H9 (cell line): ENCODE measurements around the gene TBC1D22A. TPM values are rescaled to one million over a fixed set of nuclear protein-coding genes. Genes with fewer than 3 reads are reported as not detected.
A peak's percentile ranks its signal among the peaks of the same experiment; 100 is the strongest.

ENCODE experiments used
- DNase-seq: peaks from one replicate; pipeline ENCODE4 v3.0.0-alpha.2; 2017
- H2AFZ ChIP-seq: one replicate; pipeline ENCODE4 v1.6.1; 2013; ENCODE audit warnings: mild to moderate bottlenecking, low read length, control low read depth, moderate library complexity
- H2AK5ac ChIP-seq: 2 replicates; pipeline ENCODE4 v1.6.1; 2013; ENCODE audit warnings: low read length, control low read depth, mixed read lengths; ENCODE audit not compliant: insufficient read length
- H2BK120ac ChIP-seq: one replicate; pipeline ENCODE4 v1.6.1; 2013; ENCODE audit warnings: low read depth, mild to moderate bottlenecking, low read length, control low read depth, inconsistent platforms; ENCODE audit not compliant: poor library complexity, severe bottlenecking
- H2BK12ac ChIP-seq: 2 replicates; pipeline ENCODE4 v1.6.1; 2013; ENCODE audit warnings: low read length, control low read depth, mixed read lengths, low read depth; ENCODE audit not compliant: insufficient read length
- H2BK15ac ChIP-seq: 2 replicates; pipeline ENCODE4 v1.6.1; 2013; ENCODE audit warnings: low read depth, low read length, control low read depth
- H2BK20ac ChIP-seq: one replicate; pipeline ENCODE4 v1.6.1; 2013; ENCODE audit warnings: low read depth, mild to moderate bottlenecking, low read length, control low read depth, inconsistent platforms; ENCODE audit not compliant: poor library complexity, severe bottlenecking
- H2BK5ac ChIP-seq: 2 replicates; pipeline ENCODE4 v1.6.1; 2013; ENCODE audit warnings: low read length, control low read depth, mixed read lengths; ENCODE audit not compliant: insufficient read length
- H3K14ac ChIP-seq: 2 replicates; pipeline ENCODE4 v1.6.1; 2013; ENCODE audit warnings: low read length, control low read depth; ENCODE audit not compliant: insufficient read depth
- H3K18ac ChIP-seq: 2 replicates; pipeline ENCODE4 v1.6.1; 2013; ENCODE audit warnings: low read depth, mild to moderate bottlenecking, mixed read lengths, low read length, control low read depth; ENCODE audit not compliant: insufficient read length
- H3K23ac ChIP-seq: 2 replicates; pipeline ENCODE4 v1.6.1; 2013; ENCODE audit warnings: low read length, control low read depth, mixed read lengths, low read depth; ENCODE audit not compliant: insufficient read length
- H3K23me2 ChIP-seq: 2 replicates; pipeline ENCODE4 v1.6.1; 2013; ENCODE audit warnings: low read depth, mild to moderate bottlenecking, mixed read lengths, low read length, control low read depth; ENCODE audit not compliant: insufficient read length, poor library complexity, severe bottlenecking
- H3K27ac ChIP-seq: 2 replicates; pipeline ENCODE4 v1.5.1; 2013; ENCODE audit warnings: low read length, control low read depth, mixed read lengths, low read depth; ENCODE audit not compliant: insufficient read length
- H3K27me3 ChIP-seq: 2 replicates; pipeline ENCODE4 v1.6.1; 2013; ENCODE audit warnings: low read length, control low read depth, inconsistent platforms; ENCODE audit not compliant: insufficient read depth
- H3K4ac ChIP-seq: 2 replicates; pipeline ENCODE4 v1.6.1; 2013; ENCODE audit warnings: low read depth, mild to moderate bottlenecking, control low read depth, inconsistent platforms, low read length, moderate library complexity
- H3K4me1 ChIP-seq: 2 replicates; pipeline ENCODE4 v1.6.1; 2013; ENCODE audit warnings: low read length, control low read depth, inconsistent platforms; ENCODE audit not compliant: insufficient read depth
- H3K4me2 ChIP-seq: 2 replicates; pipeline ENCODE4 v1.6.1; 2013; ENCODE audit warnings: low read length, control low read depth, mixed read lengths; ENCODE audit not compliant: insufficient read length, insufficient read depth
- H3K56ac ChIP-seq: 2 replicates; pipeline ENCODE4 v1.6.1; 2013; ENCODE audit warnings: low read depth, mild to moderate bottlenecking, mixed read lengths, low read length, control low read depth; ENCODE audit not compliant: insufficient read length
- H3K79me1 ChIP-seq: 2 replicates; pipeline ENCODE4 v1.6.1; 2013; ENCODE audit warnings: low read depth, mild to moderate bottlenecking, moderate library complexity, low read length, control low read depth, inconsistent platforms; ENCODE audit not compliant: insufficient read depth, poor library complexity, severe bottlenecking
- H3K79me2 ChIP-seq: 2 replicates; pipeline ENCODE4 v1.6.1; 2013; ENCODE audit warnings: low read length, control low read depth, inconsistent platforms; ENCODE audit not compliant: insufficient read depth
- H3K9ac ChIP-seq: 2 replicates; pipeline ENCODE4 v1.6.1; 2013; ENCODE audit warnings: low read length, control low read depth, mixed read lengths; ENCODE audit not compliant: insufficient read length; ENCODE audit errors: extremely low read depth
- H3K9me3 ChIP-seq: one replicate; pipeline ENCODE4 v1.6.1; 2013; ENCODE audit warnings: low read depth, low read length, inconsistent platforms; ENCODE audit not compliant: control insufficient read depth
- H3T11ph ChIP-seq: one replicate; pipeline ENCODE4 v1.6.1; 2013; ENCODE audit warnings: mild to moderate bottlenecking, low read length, control low read depth, inconsistent platforms
- H4K20me1 ChIP-seq: one replicate; pipeline ENCODE4 v1.6.1; 2013; ENCODE audit not compliant: control insufficient read depth, insufficient read length, insufficient read depth
- H4K5ac ChIP-seq: 2 replicates; pipeline ENCODE4 v1.6.1; 2013; ENCODE audit warnings: low read depth, mild to moderate bottlenecking, mixed read lengths, low read length, control low read depth; ENCODE audit not compliant: insufficient read length
- H4K8ac ChIP-seq: replicated peaks from 2 replicates; pipeline ENCODE4 v1.6.1; 2013; ENCODE audit warnings: low read length, control low read depth, mixed read lengths, low read depth; ENCODE audit not compliant: insufficient read length
- H4K91ac ChIP-seq: 2 replicates; pipeline ENCODE4 v1.6.1; 2013; ENCODE audit warnings: low read depth, mild to moderate bottlenecking, moderate library complexity, mixed read lengths, low read length, control low read depth; ENCODE audit not compliant: insufficient read length
- H3K27ac Mint-ChIP-seq, 3 experiments: 2 replicates in 2 of 3; 3 replicates in 1 of 3; pipeline ENCODE4 v1.8.0; 2020 to 2021; ENCODE audit warnings: mixed read lengths in 3 of 3, mild to moderate bottlenecking in 1 of 3, moderate library complexity in 1 of 3
- H3K27me3 Mint-ChIP-seq: 2 replicates; pipeline ENCODE4 v1.8.0; 2021; ENCODE audit warnings: low read depth, mild to moderate bottlenecking, moderate library complexity, mixed read lengths
- H3K36me3 Mint-ChIP-seq, 3 experiments: 2 replicates in 2 of 3; 3 replicates in 1 of 3; pipeline ENCODE4 v1.8.0; 2020 to 2021; ENCODE audit warnings: low read depth in 3 of 3, mixed read lengths in 3 of 3; ENCODE audit not compliant: insufficient read depth in 1 of 3
- H3K4me1 Mint-ChIP-seq, 2 experiments: 2 replicates each; pipeline ENCODE4 v1.8.0; 2020; ENCODE audit warnings: mixed read lengths in 2 of 2
- H3K4me3 Mint-ChIP-seq, 2 experiments: 2 replicates in 1 of 2; 3 replicates in 1 of 2; pipeline ENCODE4 v1.8.0; 2020 to 2021; ENCODE audit warnings: mild to moderate bottlenecking in 2 of 2, mixed read lengths in 2 of 2, moderate library complexity in 1 of 2
- H3K9me3 Mint-ChIP-seq, 2 experiments: 2 replicates in 1 of 2; 3 replicates in 1 of 2; pipeline ENCODE4 v1.8.0; 2020; ENCODE audit warnings: mild to moderate bottlenecking in 2 of 2, mixed read lengths in 2 of 2, moderate library complexity in 1 of 2
- WGBS: extraction: QIAGEN DNeasy Blood & Tissue Kit; methylation state at CpG from one replicate; pipeline ENCODE4 v1.1.7; 2013; ENCODE audit warnings: missing lambda C conversion rate, low lambda C conversion rate, mixed read lengths; ENCODE audit not compliant: insufficient read length; ENCODE audit errors: extremely low coverage; 5-methylcytosine and 5-hydroxymethylcytosine counted together
- total RNA-seq: library from RNA; stranded (reverse); gene quantifications from 2 replicates; pipeline ENCODE4 v1.2.1, GENCODE V29; 2021
- TF ChIP-seq, protein P1 (sequence below): fragments of 200-600 bp; sonication (generic); conservative IDR thresholded peaks from 3 replicates; pipeline ENCODE4 v1.8.0; 2021; ENCODE audit warnings: antibody characterized with exemption, mild to moderate bottlenecking

TBC1D22A gene
- total RNA-seq, 1 experiment from 2014 or later: 20.8 TPM

DNA sequence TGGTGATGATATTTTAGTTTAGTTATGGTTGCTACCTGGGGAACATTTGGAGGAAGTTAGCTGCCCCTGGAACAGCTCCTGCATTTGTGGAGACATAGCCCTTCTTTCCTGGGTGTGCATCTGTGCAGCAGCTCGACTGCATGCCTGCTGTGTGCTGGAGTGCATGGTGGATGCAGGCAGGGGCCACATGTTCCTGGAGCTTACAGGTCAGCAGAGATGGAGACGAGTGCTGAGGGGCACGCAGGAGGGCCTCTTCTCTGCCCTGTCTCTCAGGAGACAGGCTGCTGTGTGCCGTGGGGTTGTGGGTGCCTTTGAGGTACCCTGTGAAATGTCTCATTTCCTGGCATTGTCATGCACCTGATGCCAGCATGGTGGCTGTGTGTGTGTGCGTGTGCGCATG is 87.5 kb downstream of the TBC1D22A start:
- no peak overlapping the region for H2BK120ac ChIP-seq
- H4K20me1 ChIP-seq: no peaks in the 10 kb centered on the region
- H3K56ac ChIP-seq: no peak overlapping the region
- no peaks in the 10 kb centered on the region for H3K23me2 ChIP-seq
- Mint-ChIP-seq H3K9me3 (no peaks in the 10 kb centered on the region), H3K36me3 (peaks cover 5 to 20% (median 18%) of the 10 kb centered on the region in 3 experiments; a peak in 6 of 7 replicates), H3K4me3 (no peak overlapping the region), H3K27ac (peak overlapping the region in 2 of 3 experiments; percentile 10 to 69; a peak in 3 of 7 replicates), H3K27me3 (no peaks in the 10 kb centered on the region), H3K4me1 (peaks cover 14 to 29% of the 10 kb centered on the region in 2 experiments)
- no peak overlapping the region for H2BK12ac ChIP-seq
- no peak overlapping the region for H3T11ph ChIP-seq
- no peak overlapping the region; the same call in 1 of the 2 replicates for H3K14ac ChIP-seq
- WGBS: no CpG with 5 or more reads among the region's 6 CpGs
- no peak overlapping the region for H3K9ac ChIP-seq
- H4K8ac ChIP-seq: no peak overlapping the region
- H3K9me3 ChIP-seq: no peaks in the 10 kb centered on the region
- TF ChIP-seq, protein P1, sequence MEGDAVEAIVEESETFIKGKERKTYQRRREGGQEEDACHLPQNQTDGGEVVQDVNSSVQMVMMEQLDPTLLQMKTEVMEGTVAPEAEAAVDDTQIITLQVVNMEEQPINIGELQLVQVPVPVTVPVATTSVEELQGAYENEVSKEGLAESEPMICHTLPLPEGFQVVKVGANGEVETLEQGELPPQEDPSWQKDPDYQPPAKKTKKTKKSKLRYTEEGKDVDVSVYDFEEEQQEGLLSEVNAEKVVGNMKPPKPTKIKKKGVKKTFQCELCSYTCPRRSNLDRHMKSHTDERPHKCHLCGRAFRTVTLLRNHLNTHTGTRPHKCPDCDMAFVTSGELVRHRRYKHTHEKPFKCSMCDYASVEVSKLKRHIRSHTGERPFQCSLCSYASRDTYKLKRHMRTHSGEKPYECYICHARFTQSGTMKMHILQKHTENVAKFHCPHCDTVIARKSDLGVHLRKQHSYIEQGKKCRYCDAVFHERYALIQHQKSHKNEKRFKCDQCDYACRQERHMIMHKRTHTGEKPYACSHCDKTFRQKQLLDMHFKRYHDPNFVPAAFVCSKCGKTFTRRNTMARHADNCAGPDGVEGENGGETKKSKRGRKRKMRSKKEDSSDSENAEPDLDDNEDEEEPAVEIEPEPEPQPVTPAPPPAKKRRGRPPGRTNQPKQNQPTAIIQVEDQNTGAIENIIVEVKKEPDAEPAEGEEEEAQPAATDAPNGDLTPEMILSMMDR: no peak
- H3K79me1 ChIP-seq: no peaks in the 10 kb centered on the region
- H3K27ac ChIP-seq: no peak overlapping the region
- no peak overlapping the region for H4K91ac ChIP-seq
- no peak overlapping the region for H4K5ac ChIP-seq
- no peak overlapping the region for H2BK15ac ChIP-seq
- H2BK20ac ChIP-seq: no peak overlapping the region
- no peak for DNase-seq
- no peak overlapping the region for H3K23ac ChIP-seq
- H2AFZ ChIP-seq: no peak overlapping the region
- no peak overlapping the region for H2BK5ac ChIP-seq
- H3K27me3 ChIP-seq: no peaks in the 10 kb centered on the region
- no peak overlapping the region for H2AK5ac ChIP-seq
- no peak overlapping the region for H3K4me2 ChIP-seq
- no peak overlapping the region for H3K4ac ChIP-seq
- H3K4me1 ChIP-seq: peaks cover 5% of the 10 kb centered on the region; the same call in 1 of the 2 replicates
- H3K79me2 ChIP-seq: no peaks in the 10 kb centered on the region
- H3K18ac ChIP-seq: no peak overlapping the region
